ENCODE measurements around the gene UBQLNL. TPM values are rescaled to one million over a fixed set of nuclear protein-coding genes. Genes with fewer than 3 reads are reported as not detected.

UBQLNL gene
- total RNA-seq, 1 experiment from 2014 or later: 0.72 TPM

- Histone ChIP-seq H3K27me3 (ENCODE audit: control insufficient read depth, insufficient read depth, low read length) (no peaks in the 10 kb centered on the region), H3K36me3 (ENCODE audit: control insufficient read depth, insufficient read depth, low read length) (no peaks in the 10 kb centered on the region), H3K4me1 (ENCODE audit: control insufficient read depth, insufficient read depth, low read length) (no peaks in the 10 kb centered on the region), H3K27ac (ENCODE audit: low read length) (no peak overlapping the region), H3K4me3 (ENCODE audit: low read depth in 2 of 2, low read length in 2 of 2) (no peak overlapping the region), H3K9me3 (ENCODE audit: control insufficient read depth, insufficient read depth, low read depth, low read length) (no peaks in the 10 kb centered on the region)
- ChIA-PET POLR2A (no interaction called here), CTCF (no interaction called here)
- in situ Hi-C loops (cut with HindIII; ENCODE audit: low pct_unique_long_range_greater_than_20kb, low sequenced_read_pairs) (no loop called here), intact Hi-C loops (cut with micrococcal nuclease; ENCODE audit: unreplicated experiment) (loop anchor here (5.0 kb wide), 1 partner anchor 76 kb away; no protein-coding TSS in a partner anchor)
- no peak for TF ChIP-seq POLR2AphosphoS5 (IDR thresholded peaks at IDR 0.05; ENCODE audit: low read depth, low read length)
- no peak for TF ChIP-seq REST (IDR thresholded peaks at IDR 0.05; ENCODE audit: insufficient read depth in 1 of 2, low read depth in 2 of 2, low read length in 1 of 2)
- TF ChIP-seq, protein P1, sequence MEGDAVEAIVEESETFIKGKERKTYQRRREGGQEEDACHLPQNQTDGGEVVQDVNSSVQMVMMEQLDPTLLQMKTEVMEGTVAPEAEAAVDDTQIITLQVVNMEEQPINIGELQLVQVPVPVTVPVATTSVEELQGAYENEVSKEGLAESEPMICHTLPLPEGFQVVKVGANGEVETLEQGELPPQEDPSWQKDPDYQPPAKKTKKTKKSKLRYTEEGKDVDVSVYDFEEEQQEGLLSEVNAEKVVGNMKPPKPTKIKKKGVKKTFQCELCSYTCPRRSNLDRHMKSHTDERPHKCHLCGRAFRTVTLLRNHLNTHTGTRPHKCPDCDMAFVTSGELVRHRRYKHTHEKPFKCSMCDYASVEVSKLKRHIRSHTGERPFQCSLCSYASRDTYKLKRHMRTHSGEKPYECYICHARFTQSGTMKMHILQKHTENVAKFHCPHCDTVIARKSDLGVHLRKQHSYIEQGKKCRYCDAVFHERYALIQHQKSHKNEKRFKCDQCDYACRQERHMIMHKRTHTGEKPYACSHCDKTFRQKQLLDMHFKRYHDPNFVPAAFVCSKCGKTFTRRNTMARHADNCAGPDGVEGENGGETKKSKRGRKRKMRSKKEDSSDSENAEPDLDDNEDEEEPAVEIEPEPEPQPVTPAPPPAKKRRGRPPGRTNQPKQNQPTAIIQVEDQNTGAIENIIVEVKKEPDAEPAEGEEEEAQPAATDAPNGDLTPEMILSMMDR (IDR thresholded peaks at IDR 0.05): peak; percentile 49; the same call in 1 of the 2 replicates
- no TSS peak for BruUV-seq (replicated peaks)
- no peak for ATAC-seq
- no peak for DNase-seq (ENCODE audit: low read depth, low spot score)
These were observed 36.8 kb upstream of the UBQLNL start for GRCh38 chr11:5553343-5553742.

DNA sequence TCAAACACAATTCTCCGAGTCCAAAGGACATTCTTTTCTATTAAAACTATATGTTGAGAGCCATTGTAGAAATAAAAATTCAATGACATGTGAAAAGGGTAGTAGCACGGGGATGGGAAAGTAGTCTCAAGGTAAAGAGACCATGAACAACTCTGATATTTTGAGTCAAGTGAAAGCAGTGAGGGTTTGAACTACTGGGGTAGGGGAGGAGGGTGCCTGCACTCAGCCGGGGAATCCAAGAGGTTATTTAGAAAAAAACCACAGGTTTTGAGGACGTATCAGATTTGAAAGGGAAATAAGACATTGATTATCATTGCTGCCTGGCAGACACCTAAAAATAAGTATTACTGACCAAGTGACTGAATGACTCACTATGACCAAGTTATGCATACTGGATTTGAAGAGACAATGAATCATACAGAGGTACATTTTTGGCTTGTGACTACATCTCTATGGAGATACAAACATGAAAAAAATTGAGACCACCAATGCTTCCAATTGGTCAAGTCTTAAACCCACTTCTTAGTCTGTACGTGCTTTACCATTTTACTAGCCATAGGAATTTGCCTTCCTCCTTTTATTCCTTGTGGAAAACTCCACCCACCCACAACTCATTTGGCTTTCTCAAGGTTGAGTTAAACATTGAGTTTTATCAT, 34.1 kb upstream of the UBQLNL start:
- CTCF ChIA-PET: no interaction called here
- H3K27ac ChIP-seq (ENCODE audit: low read length): no peak overlapping the region
- no peak overlapping the region for H3K4me3 ChIP-seq (ENCODE audit: low read depth in 2 of 2, low read length in 2 of 2)
- DNase-seq (ENCODE audit: low read depth, low spot score): peak; percentile 54
- ATAC-seq: 0 out of 2 replicates have a peak, but pooled peaks have one; percentile 60
- no peaks in the 10 kb centered on the region for H3K27me3 ChIP-seq (ENCODE audit: control insufficient read depth, insufficient read depth, low read length)
- in situ Hi-C loops (cut with HindIII; ENCODE audit: low pct_unique_long_range_greater_than_20kb, low sequenced_read_pairs): no loop called here
- BruUV-seq (replicated peaks): no TSS peak
- no peaks in the 10 kb centered on the region for H3K9me3 ChIP-seq (ENCODE audit: control insufficient read depth, insufficient read depth, low read depth, low read length)
- H3K36me3 ChIP-seq (ENCODE audit: control insufficient read depth, insufficient read depth, low read length): no peaks in the 10 kb centered on the region
- POLR2A ChIA-PET: no interaction called here
- TF ChIP-seq REST (IDR thresholded peaks at IDR 0.05; ENCODE audit: insufficient read depth in 1 of 2, low read depth in 2 of 2, low read length in 1 of 2): no peak
- TF ChIP-seq SIN3A (IDR thresholded peaks at IDR 0.05; ENCODE audit: borderline replicate concordance, insufficient read depth, low read depth, low read length): no peak
- TF ChIP-seq, protein P1 (IDR thresholded peaks at IDR 0.05): no peak
- TF ChIP-seq POLR2AphosphoS5 (IDR thresholded peaks at IDR 0.05; ENCODE audit: low read depth, low read length): no peak
- no peak for TF ChIP-seq TCF7L2 (IDR thresholded peaks at IDR 0.05; ENCODE audit: low read depth, low read length)
- intact Hi-C loops (cut with micrococcal nuclease; ENCODE audit: unreplicated experiment): loop anchor here (5.0 kb wide), 1 partner anchor 73 kb away; no protein-coding TSS in a partner anchor
- no peaks in the 10 kb centered on the region for H3K4me1 ChIP-seq (ENCODE audit: control insufficient read depth, insufficient read depth, low read length)

All from Panc1 (cell line).